ENCODE data around the gene ADGRG4. TPM values are rescaled to one million over a fixed set of nuclear protein-coding genes. Genes with fewer than 3 reads are reported as not detected.

Gene ADGRG4
- total and polyA plus RNA-seq, 2 donors = under 0.01 to 0.02 TPM

DNA sequence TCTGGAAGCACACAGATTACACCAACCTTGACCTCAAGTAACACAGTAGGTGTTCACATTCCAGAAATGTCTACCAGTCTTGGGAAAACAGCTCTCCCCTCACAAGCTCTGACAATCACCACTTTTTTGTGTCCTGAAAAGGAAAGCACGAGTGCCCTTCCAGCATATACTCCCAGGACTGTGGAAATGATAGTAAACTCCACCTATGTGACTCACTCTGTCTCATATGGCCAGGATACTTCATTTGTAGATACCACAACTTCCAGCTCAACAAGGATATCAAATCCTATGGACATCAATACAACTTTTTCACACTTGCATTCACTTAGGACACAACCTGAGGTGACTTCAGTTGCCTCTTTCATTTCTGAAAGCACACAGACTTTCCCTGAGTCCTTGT lies 46.9 kb downstream of the ADGRG4 start:
- Histone ChIP-seq H3K4me3 (ENCODE audit: low read length in 2 of 2) (no peak overlapping the region), H3K27me3 (ENCODE audit: control insufficient read depth in 2 of 2, insufficient read depth in 1 of 2, low read length in 1 of 2) (no peaks in the 10 kb centered on the region), H3K36me3 (ENCODE audit: control insufficient read depth in 2 of 2, insufficient read depth in 2 of 2, low read length in 1 of 2) (no peaks in the 10 kb centered on the region), H3K27ac (ENCODE audit: low read depth in 1 of 2, low read length in 1 of 2) (no peak overlapping the region), H3K9me3 (ENCODE audit: control insufficient read depth in 2 of 2, insufficient read depth in 1 of 2, low read length in 1 of 2) (no peaks in the 10 kb centered on the region), H3K4me1 (ENCODE audit: control insufficient read depth in 2 of 2, insufficient read depth in 2 of 2, low read length in 2 of 2) (no peaks in the 10 kb centered on the region)
- 90% methylated on average over 1 of the region's 1 CpG for WGBS
- DNase-seq (ENCODE audit: low read depth in 6 of 9, low spot score in 9 of 9) = no peak

DNA sequence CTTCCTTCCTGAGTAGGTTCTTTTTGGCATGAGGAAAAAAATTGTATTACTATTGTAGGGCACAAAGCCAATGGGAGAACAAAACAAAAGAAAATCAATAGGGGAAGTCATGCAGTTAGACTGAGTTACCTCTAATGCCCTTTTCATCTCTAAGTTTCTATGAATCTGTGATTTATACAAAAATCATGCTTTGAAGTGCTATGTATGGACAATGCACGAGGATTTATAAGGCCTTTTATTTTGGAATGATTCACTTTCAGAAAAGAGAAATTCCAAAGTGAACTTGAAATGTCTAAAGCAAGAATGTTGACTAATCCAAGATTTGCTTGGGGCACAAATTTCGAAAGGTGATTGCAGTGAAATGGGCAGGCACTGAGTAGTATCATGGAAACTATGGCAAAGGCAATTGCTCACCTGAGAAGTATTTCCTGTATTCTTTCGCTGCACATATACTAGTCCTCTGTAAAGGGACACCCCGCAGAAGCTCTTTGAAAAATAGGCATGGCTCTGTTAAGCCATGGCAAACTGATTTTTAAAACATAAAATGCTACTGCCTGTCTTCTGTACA lies 52.8 kb downstream of the ADGRG4 start:
- no peaks in the 10 kb centered on the region for H3K9me3 ChIP-seq (ENCODE audit: control insufficient read depth in 2 of 2, insufficient read depth in 1 of 2, low read length in 1 of 2)
- no peaks in the 10 kb centered on the region for H3K36me3 ChIP-seq (ENCODE audit: control insufficient read depth in 2 of 2, insufficient read depth in 2 of 2, low read length in 1 of 2)
- no peaks in the 10 kb centered on the region for H3K27me3 ChIP-seq (ENCODE audit: control insufficient read depth in 2 of 2, insufficient read depth in 1 of 2, low read length in 1 of 2)
- H3K4me3 ChIP-seq (ENCODE audit: low read length in 2 of 2) = no peak overlapping the region
- H3K27ac ChIP-seq (ENCODE audit: low read depth in 1 of 2, low read length in 1 of 2) = no peak overlapping the region
- H3K4me1 ChIP-seq (ENCODE audit: control insufficient read depth in 2 of 2, insufficient read depth in 2 of 2, low read length in 2 of 2) = no peaks in the 10 kb centered on the region
- DNase-seq (ENCODE audit: low read depth in 6 of 9, low spot score in 9 of 9) = no peak
- WGBS = 97% methylated on average over 4 of the region's 4 CpGs

DNA sequence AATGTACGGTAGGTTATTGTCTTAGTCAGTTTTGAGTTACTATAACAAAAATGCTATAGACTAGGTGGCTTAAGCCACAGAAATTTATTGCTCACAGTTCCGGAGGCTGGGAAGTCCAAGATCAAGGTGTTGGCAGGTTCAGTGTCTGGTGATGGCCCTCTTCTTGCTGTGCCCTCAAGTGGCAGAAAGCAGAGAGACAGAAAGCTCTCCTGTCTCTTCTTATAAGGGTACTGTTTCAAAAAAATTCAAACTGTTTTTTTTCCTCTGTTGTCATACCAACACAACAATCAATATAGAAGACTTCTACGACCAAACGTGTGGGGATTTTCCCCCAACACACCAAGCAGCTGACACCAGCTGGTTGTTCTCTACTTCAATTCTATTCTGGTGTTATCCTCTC lies 53.4 kb downstream of the ADGRG4 start:
- Histone ChIP-seq H3K4me1 (ENCODE audit: control insufficient read depth in 2 of 2, insufficient read depth in 2 of 2, low read length in 2 of 2) (no peaks in the 10 kb centered on the region), H3K27me3 (ENCODE audit: control insufficient read depth in 2 of 2, insufficient read depth in 1 of 2, low read length in 1 of 2) (no peaks in the 10 kb centered on the region), H3K4me3 (ENCODE audit: low read length in 2 of 2) (no peak overlapping the region), H3K9me3 (ENCODE audit: control insufficient read depth in 2 of 2, insufficient read depth in 1 of 2, low read length in 1 of 2) (no peaks in the 10 kb centered on the region), H3K36me3 (ENCODE audit: control insufficient read depth in 2 of 2, insufficient read depth in 2 of 2, low read length in 1 of 2) (no peaks in the 10 kb centered on the region), H3K27ac (ENCODE audit: low read depth in 1 of 2, low read length in 1 of 2) (no peak overlapping the region)
- WGBS = 90% methylated on average over 4 of the region's 4 CpGs
- no peak for DNase-seq (ENCODE audit: low read depth in 6 of 9, low spot score in 9 of 9)

DNA sequence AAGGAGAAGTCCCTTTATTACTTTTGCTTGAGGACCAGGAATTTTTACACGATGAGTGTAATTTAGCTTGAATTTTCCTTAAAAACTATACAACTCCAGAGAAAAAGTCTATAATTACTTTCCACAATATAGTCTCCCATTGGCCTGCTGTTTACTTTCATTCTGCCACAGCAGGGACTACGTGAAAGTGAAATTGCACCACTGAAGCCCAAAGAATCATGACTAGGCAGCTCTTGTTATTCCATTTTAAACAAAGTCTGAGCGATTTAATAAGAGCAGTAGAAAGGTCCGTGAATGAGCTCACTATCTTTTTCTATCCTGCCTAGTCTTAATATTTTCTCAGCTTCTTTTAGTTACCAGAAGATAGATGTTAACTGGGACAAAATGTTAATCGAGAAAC lies 68.6 kb downstream of the ADGRG4 start:
- Histone ChIP-seq H3K4me3 (ENCODE audit: low read length in 2 of 2) (no peak overlapping the region), H3K9me3 (ENCODE audit: control insufficient read depth in 2 of 2, insufficient read depth in 1 of 2, low read length in 1 of 2) (no peaks in the 10 kb centered on the region), H3K27ac (ENCODE audit: low read depth in 1 of 2, low read length in 1 of 2) (no peak overlapping the region), H3K36me3 (ENCODE audit: control insufficient read depth in 2 of 2, insufficient read depth in 2 of 2, low read length in 1 of 2) (no peaks in the 10 kb centered on the region), H3K4me1 (ENCODE audit: control insufficient read depth in 2 of 2, insufficient read depth in 2 of 2, low read length in 2 of 2) (no peaks in the 10 kb centered on the region), H3K27me3 (ENCODE audit: control insufficient read depth in 2 of 2, insufficient read depth in 1 of 2, low read length in 1 of 2) (no peaks in the 10 kb centered on the region)
- DNase-seq (ENCODE audit: low read depth in 6 of 9, low spot score in 9 of 9) = no peak
- WGBS = 92% methylated on average over 5 of the region's 5 CpGs

DNA sequence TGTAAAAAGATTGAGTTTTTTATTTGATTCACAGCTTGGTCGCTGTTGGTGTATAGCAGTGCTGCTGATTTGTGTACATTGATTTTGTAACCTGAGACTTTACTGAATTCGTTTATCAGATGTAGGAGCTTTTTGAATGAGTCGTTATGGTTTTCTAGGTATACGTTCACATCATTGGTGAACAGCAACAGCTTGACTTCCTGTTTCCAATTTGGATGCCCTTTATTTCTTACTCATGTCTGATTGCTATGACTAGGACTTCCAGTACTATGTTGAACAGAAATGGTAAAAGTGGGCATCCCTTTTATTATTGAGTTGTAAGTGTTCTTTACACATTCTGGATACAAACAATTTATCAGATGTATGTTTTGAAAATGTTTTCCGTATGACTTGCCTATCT lies 76.0 kb downstream of the ADGRG4 start:
- no peak for DNase-seq (ENCODE audit: low read depth in 6 of 9, low spot score in 9 of 9)
- no peaks in the 10 kb centered on the region for H3K36me3 ChIP-seq (ENCODE audit: control insufficient read depth in 2 of 2, insufficient read depth in 2 of 2, low read length in 1 of 2)
- no peak overlapping the region for H3K4me3 ChIP-seq (ENCODE audit: low read length in 2 of 2)
- H3K27me3 ChIP-seq (ENCODE audit: control insufficient read depth in 2 of 2, insufficient read depth in 1 of 2, low read length in 1 of 2) = no peaks in the 10 kb centered on the region
- H3K9me3 ChIP-seq (ENCODE audit: control insufficient read depth in 2 of 2, insufficient read depth in 1 of 2, low read length in 1 of 2) = no peaks in the 10 kb centered on the region
- no peaks in the 10 kb centered on the region for H3K4me1 ChIP-seq (ENCODE audit: control insufficient read depth in 2 of 2, insufficient read depth in 2 of 2, low read length in 2 of 2)
- 95% methylated on average over 5 of the region's 5 CpGs for WGBS
- no peak overlapping the region for H3K27ac ChIP-seq (ENCODE audit: low read depth in 1 of 2, low read length in 1 of 2)

DNA sequence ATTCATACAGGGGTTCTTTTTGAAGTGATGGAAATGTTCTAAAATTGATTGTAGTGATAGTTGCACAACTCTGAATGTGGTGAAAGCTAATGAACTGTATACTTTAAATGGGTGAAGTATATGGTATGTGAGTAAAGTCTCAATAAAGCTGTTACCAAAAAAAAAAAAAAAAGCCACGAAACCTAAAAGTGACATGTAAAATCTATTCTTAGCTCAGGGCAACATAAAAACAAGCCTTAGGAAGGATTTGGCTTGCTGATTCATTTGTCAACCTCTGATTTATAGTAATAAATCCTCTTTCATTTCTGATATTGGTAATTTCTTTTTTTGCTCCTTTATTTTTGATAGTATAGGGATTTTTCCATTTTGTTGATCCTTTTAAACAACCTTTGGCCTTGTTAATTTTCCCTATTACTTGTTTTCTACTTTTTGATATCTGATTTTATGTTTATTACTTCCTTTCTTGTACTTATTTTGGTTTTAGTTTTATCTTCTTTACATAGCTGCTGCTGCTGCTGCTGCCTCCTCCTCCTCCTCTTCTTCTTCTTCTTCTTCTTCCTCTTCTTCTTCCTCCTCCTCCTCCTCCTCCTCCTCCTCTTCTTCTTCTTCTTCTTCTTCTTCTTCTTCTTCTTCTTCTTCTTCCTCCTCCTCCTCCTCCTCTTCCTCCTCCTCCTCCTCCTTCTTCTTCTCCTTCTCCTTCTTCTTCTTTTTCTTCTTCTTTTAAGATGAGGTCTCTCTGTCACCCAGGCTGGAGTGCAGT lies 79.4 kb downstream of the ADGRG4 start:
- no peak overlapping the region for H3K27ac ChIP-seq (ENCODE audit: low read depth in 1 of 2, low read length in 1 of 2)
- 25% methylated on average over 1 of the region's 1 CpG for WGBS
- H3K27me3 ChIP-seq (ENCODE audit: control insufficient read depth in 2 of 2, insufficient read depth in 1 of 2, low read length in 1 of 2) = no peaks in the 10 kb centered on the region
- H3K4me1 ChIP-seq (ENCODE audit: control insufficient read depth in 2 of 2, insufficient read depth in 2 of 2, low read length in 2 of 2) = no peaks in the 10 kb centered on the region
- no peak for DNase-seq (ENCODE audit: low read depth in 6 of 9, low spot score in 9 of 9)
- no peak overlapping the region for H3K4me3 ChIP-seq (ENCODE audit: low read length in 2 of 2)
- H3K9me3 ChIP-seq (ENCODE audit: control insufficient read depth in 2 of 2, insufficient read depth in 1 of 2, low read length in 1 of 2) = no peaks in the 10 kb centered on the region
- H3K36me3 ChIP-seq (ENCODE audit: control insufficient read depth in 2 of 2, insufficient read depth in 2 of 2, low read length in 1 of 2) = no peaks in the 10 kb centered on the region

DNA sequence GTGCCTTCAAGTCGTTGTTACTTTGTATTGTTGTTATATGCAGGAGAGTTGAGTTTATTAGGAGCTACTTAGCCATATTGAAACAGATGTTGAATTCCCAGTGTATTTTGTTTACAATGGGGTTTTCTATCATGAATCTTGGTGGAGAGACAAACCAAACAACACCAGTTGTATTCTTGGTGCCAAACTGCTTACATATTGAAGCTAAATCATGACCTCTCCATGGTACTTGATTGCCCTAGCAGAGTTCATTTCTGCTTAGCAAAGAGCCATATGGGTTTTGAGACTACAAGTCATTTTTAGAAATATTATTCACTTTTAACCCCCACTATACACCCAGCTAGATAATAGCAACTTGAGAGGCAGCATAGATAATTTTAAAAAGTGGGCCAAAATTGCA lies 85.4 kb downstream of the ADGRG4 start:
- no peak for DNase-seq (ENCODE audit: low read depth in 6 of 9, low spot score in 9 of 9)
- 91% methylated on average over 1 of the region's 1 CpG for WGBS
- Histone ChIP-seq H3K9me3 (ENCODE audit: control insufficient read depth in 2 of 2, insufficient read depth in 1 of 2, low read length in 1 of 2) (no peaks in the 10 kb centered on the region), H3K4me3 (ENCODE audit: low read length in 2 of 2) (no peak overlapping the region), H3K36me3 (ENCODE audit: control insufficient read depth in 2 of 2, insufficient read depth in 2 of 2, low read length in 1 of 2) (no peaks in the 10 kb centered on the region), H3K27me3 (ENCODE audit: control insufficient read depth in 2 of 2, insufficient read depth in 1 of 2, low read length in 1 of 2) (no peaks in the 10 kb centered on the region), H3K27ac (ENCODE audit: low read depth in 1 of 2, low read length in 1 of 2) (no peak overlapping the region), H3K4me1 (ENCODE audit: control insufficient read depth in 2 of 2, insufficient read depth in 2 of 2, low read length in 2 of 2) (no peaks in the 10 kb centered on the region)

DNA sequence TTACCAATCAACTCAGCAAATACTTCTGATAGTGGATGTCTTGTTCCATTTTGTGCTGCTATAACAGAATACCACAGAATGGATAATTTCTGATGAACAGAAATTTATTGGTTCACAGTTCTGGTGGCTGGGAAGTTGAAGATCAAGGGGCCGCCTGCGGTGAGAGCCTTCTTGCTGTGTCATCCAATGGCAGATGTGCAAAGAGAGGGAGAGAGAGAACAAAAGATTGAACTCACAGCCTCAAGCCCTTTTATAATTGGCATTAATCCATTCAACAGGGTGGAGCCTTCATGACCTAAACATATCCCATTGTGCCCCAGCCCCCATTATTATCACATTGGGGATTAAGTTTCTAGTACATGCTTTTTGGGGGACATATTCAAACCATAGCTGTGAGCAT lies 86.1 kb downstream of the ADGRG4 start:
- no peak for DNase-seq (ENCODE audit: low read depth in 6 of 9, low spot score in 9 of 9)
- H3K36me3 ChIP-seq (ENCODE audit: control insufficient read depth in 2 of 2, insufficient read depth in 2 of 2, low read length in 1 of 2) = no peaks in the 10 kb centered on the region
- WGBS = 97% methylated on average over 2 of the region's 2 CpGs
- H3K27me3 ChIP-seq (ENCODE audit: control insufficient read depth in 2 of 2, insufficient read depth in 1 of 2, low read length in 1 of 2) = no peaks in the 10 kb centered on the region
- no peak overlapping the region for H3K27ac ChIP-seq (ENCODE audit: low read depth in 1 of 2, low read length in 1 of 2)
- H3K4me3 ChIP-seq (ENCODE audit: low read length in 2 of 2) = no peak overlapping the region
- H3K4me1 ChIP-seq (ENCODE audit: control insufficient read depth in 2 of 2, insufficient read depth in 2 of 2, low read length in 2 of 2) = no peaks in the 10 kb centered on the region
- H3K9me3 ChIP-seq (ENCODE audit: control insufficient read depth in 2 of 2, insufficient read depth in 1 of 2, low read length in 1 of 2) = no peaks in the 10 kb centered on the region

DNA sequence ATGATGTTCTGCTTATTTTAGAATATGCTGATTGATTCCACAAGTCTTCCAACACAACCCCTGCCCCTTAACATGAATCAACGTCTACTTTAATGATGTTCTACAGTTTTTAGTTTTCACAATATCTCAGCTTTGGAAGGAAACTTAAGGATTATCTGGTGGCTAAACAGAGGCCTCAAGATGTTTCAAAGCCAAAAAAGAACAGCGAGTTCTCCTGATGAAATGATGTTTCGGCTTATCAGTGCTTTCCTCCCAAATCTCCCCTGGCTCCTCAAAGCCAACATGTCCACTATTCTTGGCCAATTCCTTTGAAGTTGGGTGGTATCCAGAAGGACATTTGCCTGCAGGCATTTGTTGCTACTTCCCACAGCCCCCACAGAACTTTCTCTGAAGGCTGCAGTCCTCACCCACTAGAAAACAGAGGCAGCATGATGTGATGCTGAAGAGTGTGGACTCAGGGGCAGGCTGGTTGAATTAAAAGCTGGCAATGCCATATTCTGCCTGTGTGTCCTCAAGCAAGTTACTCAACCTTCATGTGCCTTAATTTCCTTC lies 87.3 kb downstream of the ADGRG4 start:
- no peaks in the 10 kb centered on the region for H3K4me1 ChIP-seq (ENCODE audit: control insufficient read depth in 2 of 2, insufficient read depth in 2 of 2, low read length in 2 of 2)
- WGBS = 97% methylated on average over 3 of the region's 3 CpGs
- no peak overlapping the region for H3K27ac ChIP-seq (ENCODE audit: low read depth in 1 of 2, low read length in 1 of 2)
- no peak for DNase-seq (ENCODE audit: low read depth in 6 of 9, low spot score in 9 of 9)
- H3K36me3 ChIP-seq (ENCODE audit: control insufficient read depth in 2 of 2, insufficient read depth in 2 of 2, low read length in 1 of 2) = no peaks in the 10 kb centered on the region
- H3K9me3 ChIP-seq (ENCODE audit: control insufficient read depth in 2 of 2, insufficient read depth in 1 of 2, low read length in 1 of 2) = no peaks in the 10 kb centered on the region
- no peaks in the 10 kb centered on the region for H3K27me3 ChIP-seq (ENCODE audit: control insufficient read depth in 2 of 2, insufficient read depth in 1 of 2, low read length in 1 of 2)
- H3K4me3 ChIP-seq (ENCODE audit: low read length in 2 of 2) = no peak overlapping the region
